Body of pancreas (tissue), 4 donors: Measurements from ENCODE around the gene PCSK9.
"Not testable (repeated sequence)": the region's sequence is repeated elsewhere in the genome, so short reads cannot be mapped to it uniquely, and the experiment has no call there.

Experiments used
- CTCF ChIP-seq, 7 experiments: fragments of 450-650 bp in 4 of 7; fragments of 200-600 bp in 3 of 7; sonication (generic) in 3 of 7; IDR thresholded peaks; one replicate each; pipeline ENCODE4 v1.5.1; 2016 to 2019; ENCODE audit warnings: antibody characterized with exemption in 7 of 7
- POLR2A ChIP-seq, 3 donors: fragments of 450-650 bp; IDR thresholded peaks; one replicate each; pipeline ENCODE4 v1.6.1; 2016; ENCODE audit warnings: antibody characterized with exemption in 3 of 3, mild to moderate bottlenecking in 2 of 3

- not testable (repeated sequence) for TF ChIP-seq POLR2A, CTCF (IDR thresholded peaks at IDR 0.05)
Observed at GRCh38 chr1:55024163-55024562, 15.2 kb upstream of the PCSK9 start.
